HG03039 (cell line): ENCODE results near the gene LRRN3.

Experiments used
- ATAC-seq: cut with Tn5 transposase; IDR thresholded peaks from one replicate; pipeline ENCODE4 v1.9.1; 2021; ENCODE audit warnings: mild to moderate bottlenecking, moderate library complexity; ENCODE audit not compliant: unreplicated experiment

The LRRN3 gene

GRCh38 chr7:111103678-111104274 lies 12.8 kb downstream of the LRRN3 start:
- peak; percentile 70 for ATAC-seq

GRCh38 chr7:111104710-111105109 lies 13.8 kb downstream of the LRRN3 start:
- peak; percentile 45 for ATAC-seq

DNA sequence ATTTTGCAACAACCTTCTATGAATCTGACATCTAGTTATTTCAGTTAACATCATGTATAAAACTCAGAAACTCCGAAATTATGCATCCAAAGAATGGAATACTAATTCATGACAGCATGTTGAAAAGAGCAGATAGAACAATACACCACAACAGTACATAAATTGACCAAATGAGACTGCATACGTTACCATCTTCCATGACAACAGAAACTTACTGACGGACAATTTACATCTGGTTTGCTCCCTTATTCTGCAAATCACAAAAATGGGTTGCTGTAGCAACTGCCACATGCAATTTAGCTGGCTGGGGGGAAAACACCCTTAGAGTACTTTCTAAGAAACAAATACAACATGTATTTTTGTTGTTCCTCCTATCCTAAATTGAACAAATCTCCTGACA lies 14.3 kb downstream of the LRRN3 start:
- no peak for ATAC-seq

DNA sequence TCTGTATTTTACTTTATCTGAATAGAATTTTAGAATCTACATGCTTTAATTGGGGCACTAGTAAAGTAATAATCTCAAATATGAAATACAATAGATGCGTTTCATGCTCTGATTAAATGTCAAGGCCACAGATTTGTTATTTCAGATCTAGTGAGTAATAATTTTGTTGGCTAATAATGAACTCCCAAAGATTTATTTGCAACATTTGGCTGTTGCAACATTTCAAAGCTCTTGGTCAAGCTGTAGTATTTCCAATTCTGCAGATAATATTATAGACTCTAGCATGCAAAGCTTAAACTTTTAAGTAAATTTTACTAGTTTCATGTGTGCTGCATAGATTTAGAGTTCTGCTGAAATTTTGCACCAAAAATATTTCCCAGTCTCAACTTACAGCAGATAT lies 16.7 kb downstream of the LRRN3 start:
- ATAC-seq, result no peak

DNA sequence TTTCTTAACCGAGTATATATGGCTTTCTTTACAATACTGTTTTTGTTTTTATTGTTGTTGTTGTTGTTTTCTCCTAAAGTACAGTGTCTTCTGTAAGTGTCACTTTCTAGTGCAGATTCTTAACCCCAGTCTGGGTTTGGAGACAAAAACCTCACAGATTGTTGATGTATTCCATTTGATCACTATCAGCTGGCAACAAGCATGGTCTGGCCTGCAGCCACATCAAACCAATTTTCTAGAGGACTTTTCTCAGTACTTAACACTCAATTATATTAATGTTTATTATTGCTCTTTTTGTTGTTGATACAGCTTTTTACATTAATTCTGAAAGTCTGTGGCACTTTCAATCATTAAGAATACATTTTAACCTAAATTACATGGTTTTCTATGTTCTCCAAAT lies 17.1 kb downstream of the LRRN3 start:
- no peak for ATAC-seq

DNA sequence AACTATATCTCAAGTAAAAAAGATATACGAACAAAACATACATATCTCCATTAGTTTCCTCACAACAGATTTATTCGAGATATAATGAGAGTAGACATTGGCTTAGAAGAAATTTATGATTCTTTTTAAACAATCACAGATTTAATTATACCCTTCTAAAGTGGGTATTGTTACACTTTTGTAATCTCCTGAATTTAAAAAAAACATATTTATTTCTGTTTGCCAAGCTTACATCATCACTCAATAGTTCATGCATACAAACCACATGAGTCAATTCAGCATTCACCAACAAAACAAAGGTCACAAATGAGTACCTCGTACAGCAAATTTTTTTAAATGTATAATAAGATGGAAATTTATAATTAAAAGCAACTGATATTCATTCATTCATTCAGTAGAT lies 17.6 kb downstream of the LRRN3 start:
- no peak for ATAC-seq

DNA sequence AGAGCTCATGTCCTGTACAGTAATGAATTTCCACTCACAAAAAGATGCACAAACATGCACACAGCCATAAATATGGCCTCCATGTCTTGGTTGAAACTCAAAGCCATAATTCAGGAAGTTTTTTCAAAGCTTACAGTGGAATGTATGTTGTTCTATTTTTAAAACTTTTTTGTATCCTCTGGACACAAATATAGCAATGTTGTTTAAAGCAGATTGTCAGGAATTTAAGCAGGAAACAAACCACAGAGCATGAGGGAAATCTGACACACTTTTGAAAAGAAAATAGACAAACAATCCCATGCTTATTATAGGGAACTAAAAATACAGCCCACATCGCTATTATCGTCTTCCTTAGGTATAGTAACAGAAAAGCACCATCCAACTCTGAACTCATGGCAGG lies 21.5 kb downstream of the LRRN3 start:
- ATAC-seq, result no peak

DNA sequence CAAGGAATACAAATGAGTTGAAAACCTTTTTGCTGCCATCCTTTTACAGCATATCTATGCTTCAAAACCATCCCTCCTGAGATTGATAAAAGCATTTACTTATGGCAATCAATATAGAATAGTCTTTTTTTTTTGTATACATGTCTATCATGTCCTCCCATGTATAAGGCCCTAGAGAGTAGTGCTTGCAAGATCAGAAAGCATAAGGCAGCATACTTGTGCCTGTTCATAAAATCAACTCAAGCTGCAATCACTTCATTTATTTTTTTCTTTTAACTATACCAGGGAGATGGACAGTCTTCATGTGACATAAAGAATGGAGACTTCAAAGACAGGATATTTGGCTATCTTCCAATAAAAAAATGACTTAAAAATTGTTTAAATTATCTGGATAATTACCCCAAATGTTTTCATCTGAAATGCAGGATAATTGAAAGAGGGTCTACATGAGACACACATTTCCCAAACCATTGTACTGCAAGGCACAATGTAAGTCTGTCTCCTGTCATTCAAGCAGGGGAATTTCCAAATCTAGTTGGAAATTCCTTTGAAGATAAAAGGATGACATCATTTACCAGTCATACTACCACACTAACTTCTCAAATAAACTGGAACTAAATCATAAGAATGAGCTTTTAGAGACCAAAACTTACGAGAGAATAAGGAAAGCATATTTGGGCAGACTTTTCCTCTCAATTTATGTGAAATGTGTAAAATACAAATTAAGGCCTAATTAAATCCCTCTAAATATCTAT lies 22.5 kb downstream of the LRRN3 start:
- ATAC-seq, result peak; percentile 80

- no peak for ATAC-seq
Observed at GRCh38 chr7:111115966-111116365, 25.0 kb downstream of the LRRN3 start.

GRCh38 chr7:111126987-111127386 lies 36.1 kb downstream of the LRRN3 start:
- no peak for ATAC-seq

DNA sequence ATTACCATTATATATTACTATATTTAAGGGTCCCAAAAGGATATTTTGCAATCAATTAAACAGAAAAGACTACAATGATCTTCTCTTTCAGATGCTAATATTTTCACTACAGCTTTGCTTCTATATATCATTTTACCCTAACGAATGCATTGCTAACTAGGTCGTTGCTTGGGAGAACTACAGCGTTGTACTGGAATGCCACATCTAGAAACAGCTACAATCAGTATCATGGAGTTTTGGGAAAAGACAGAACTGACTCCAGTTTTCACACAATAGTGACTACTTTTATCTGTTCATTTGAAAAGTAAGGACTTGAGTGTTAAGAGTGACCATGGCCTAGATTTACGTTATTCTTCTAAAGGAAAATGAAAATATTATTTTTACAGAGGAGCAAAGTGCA lies 38.5 kb downstream of the LRRN3 start:
- ATAC-seq, result no peak

- ATAC-seq, result no peak
Observed at GRCh38 chr7:111132833-111133232, 41.9 kb downstream of the LRRN3 start.

DNA sequence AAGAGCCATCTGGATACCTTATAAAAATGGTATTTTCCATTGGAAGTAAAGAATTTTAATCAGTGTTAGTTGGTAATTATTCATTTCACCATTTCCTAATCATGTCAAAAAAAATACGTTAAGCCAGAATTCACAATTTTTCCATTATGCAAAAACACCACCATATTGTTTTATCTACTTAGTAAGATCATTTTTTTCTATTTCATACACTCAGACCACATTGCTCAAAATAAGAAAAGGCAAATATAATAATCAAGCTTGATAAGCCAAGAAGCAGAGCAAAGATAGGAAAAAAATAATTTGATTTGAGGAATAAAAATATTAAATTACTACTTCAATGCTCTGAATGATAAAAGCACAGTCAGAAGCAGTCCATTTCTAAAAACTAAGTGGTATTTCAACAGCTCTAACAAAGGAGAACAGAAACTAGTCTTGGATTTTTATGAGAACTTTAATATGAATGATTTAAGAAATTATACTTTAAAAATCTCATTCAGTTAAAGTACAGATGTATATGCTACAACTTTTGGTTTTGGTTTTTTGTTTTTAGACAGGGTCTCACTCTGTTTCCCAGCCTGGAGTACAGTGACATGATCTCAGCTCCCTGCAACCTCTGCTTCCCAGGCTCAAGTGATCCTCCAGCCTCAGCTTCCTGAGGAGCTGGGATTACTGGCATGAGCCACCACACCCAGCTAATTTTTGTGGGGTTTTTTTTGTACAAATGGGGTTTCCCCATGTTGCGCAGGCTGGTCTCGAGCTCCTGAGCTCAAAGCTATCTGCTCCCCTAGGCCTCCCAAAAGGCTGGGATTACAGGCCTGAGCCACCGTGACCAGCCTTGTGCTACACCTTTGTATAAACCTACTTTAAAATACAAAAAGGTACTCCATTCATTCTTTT lies 46.6 kb downstream of the LRRN3 start:
- ATAC-seq, result peak; percentile 82

DNA sequence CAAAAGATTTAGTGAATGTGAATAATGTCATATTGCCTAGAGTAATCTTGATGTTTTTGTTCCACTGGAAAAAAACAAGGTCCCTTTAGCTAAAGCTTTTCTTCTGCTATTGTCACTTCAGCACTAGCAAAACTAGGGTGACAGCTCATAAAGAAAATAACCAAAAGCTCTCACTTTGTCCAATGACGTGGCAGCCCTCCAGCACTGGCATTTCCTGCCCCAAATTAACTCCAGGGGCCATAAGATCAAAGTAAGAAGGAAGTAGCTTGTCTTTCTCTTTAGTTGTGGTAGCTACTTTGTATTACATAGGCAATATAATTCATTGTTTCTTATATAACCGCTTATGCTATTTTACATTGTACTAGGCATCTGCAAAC lies 47.3 kb downstream of the LRRN3 start:
- ATAC-seq, result peak; percentile 96

- ATAC-seq, result no peak
Observed at GRCh38 chr7:111138586-111138985, 47.7 kb downstream of the LRRN3 start.

GRCh38 chr7:111140091-111140865 lies 49.4 kb downstream of the LRRN3 start:
- no peak for ATAC-seq

DNA sequence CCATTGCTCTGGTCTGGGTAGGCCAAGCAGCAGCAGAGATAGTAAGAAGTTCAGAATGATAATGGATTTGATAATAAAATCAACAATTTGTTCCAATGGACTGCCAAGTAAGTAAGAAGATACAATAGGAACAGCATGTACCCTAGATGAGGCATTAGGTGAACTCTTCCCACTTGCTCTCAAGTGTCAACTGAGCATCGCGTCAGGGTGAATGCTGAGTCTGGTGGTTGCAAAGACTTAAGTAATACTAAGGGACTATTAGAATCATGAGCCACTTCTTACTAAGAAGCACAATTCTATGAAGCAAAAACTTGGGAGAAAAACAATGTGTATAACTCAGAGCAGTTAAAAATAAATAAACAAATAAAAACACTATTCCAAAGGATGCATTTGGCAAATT lies 54.5 kb downstream of the LRRN3 start:
- ATAC-seq, result no peak

- no peak for ATAC-seq
Observed at GRCh38 chr7:111146136-111146535, 55.2 kb downstream of the LRRN3 start.

DNA sequence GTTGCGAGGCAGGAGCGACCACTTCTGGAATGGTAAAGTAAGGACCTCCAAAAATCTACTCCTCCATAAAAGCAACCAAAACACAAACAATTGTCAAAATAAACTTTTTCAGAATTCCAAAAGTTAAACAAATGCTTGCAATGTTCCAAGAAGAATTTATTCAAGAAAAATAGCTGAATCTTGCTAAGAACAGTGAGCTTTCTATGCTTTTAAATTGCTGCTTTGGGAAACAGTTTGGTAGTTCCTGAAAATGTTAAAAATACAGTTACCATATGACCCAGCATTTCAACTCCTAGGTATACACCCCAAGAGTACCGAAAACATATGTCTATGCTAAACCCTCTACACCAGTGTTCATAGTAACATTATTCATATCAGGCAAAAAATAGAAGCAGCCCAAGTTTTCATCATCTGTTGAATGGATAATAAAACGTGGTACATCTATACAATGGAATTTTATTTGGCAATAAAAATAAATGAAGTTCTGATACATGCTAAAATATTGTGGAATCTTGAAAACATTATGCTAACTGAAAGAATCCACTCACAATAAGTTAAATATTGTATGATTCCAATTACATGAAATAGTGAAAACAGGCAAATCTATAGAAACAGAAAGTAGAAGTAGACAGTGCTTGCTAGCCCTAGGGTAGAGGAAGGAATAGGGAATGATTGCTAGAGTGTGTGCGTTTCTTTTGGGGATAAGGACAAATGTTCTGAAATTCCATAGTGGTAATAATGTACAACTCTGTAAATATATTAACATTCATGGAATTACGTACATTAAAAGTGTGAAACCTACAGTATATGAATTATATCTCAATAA lies 57.0 kb downstream of the LRRN3 start:
- ATAC-seq, result no peak

DNA sequence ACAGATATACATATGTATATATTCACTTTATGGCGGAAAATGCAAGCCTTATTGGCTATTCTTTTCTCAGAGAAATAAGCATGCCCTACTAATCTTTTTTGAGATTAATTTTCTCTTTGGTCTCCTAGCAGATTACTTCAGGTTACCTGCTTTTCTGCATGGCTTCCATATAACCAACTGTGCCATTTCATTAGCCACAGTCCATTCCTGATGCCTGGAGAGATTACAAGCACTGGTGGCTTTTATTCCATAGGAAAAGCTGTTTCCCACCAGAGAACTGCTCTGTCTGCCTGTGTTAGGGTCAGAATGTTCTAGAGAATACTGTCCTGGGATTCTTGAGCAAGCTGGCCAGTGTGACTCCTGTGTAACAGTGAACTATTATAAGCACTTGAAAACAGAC lies 59.8 kb downstream of the LRRN3 start:
- no peak for ATAC-seq
